Duodenal mucosa (tissue), 2 donors: ENCODE data around the gene LRRC46.
A peak's percentile ranks its signal among the peaks of the same experiment; 100 is the strongest.

Source experiments
- H3K27ac ChIP-seq: one replicate; pipeline ENCODE4 v1.7.0; 2013; ENCODE audit warnings: low read depth, low read length
- H3K27me3 ChIP-seq, 2 donors: one replicate each; pipeline ENCODE4 v1.7.0; 2013; ENCODE audit warnings: low read length in 2 of 2, control low read depth in 1 of 2; ENCODE audit not compliant: insufficient read depth in 2 of 2, control insufficient read depth in 1 of 2
- H3K36me3 ChIP-seq, 2 donors: one replicate each; pipeline ENCODE4 v1.7.0; 2013; ENCODE audit warnings: low read length in 2 of 2, control low read depth in 1 of 2; ENCODE audit not compliant: insufficient read depth in 2 of 2, control insufficient read depth in 1 of 2
- H3K4me1 ChIP-seq, 2 donors: one replicate each; pipeline ENCODE4 v1.7.0; 2013; ENCODE audit warnings: low read length in 2 of 2, control low read depth in 1 of 2; ENCODE audit not compliant: insufficient read depth in 2 of 2, control insufficient read depth in 1 of 2
- H3K4me3 ChIP-seq, 2 donors: one replicate each; pipeline ENCODE4 v1.7.0; 2013; ENCODE audit warnings: low read length in 2 of 2, low read depth in 1 of 2
- H3K9ac ChIP-seq, 2 donors: one replicate each; pipeline ENCODE4 v1.7.0; 2013; ENCODE audit warnings: low read length in 2 of 2, low read depth in 1 of 2
- H3K9me3 ChIP-seq, 2 donors: one replicate each; pipeline ENCODE4 v1.7.0; 2013; ENCODE audit warnings: low read length in 2 of 2, control low read depth in 1 of 2; ENCODE audit not compliant: control insufficient read depth in 1 of 2

Gene LRRC46

GRCh38 chr17:47875011-47875985 is 43.8 kb downstream of the LRRC46 start:
- H3K4me1 ChIP-seq = no peaks in the 10 kb centered on the region
- H3K27ac ChIP-seq = no peak overlapping the region
- peaks cover 10 to 26% of the 10 kb centered on the region in 2 donors for H3K27me3 ChIP-seq
- no peak overlapping the region for H3K9ac ChIP-seq
- no peaks in the 10 kb centered on the region for H3K36me3 ChIP-seq
- H3K4me3 ChIP-seq = no peak overlapping the region
- no peaks in the 10 kb centered on the region for H3K9me3 ChIP-seq

GRCh38 chr17:47877368-47878034 is 46.0 kb downstream of the LRRC46 start:
- Histone ChIP-seq H3K9ac (no peak overlapping the region), H3K9me3 (no peaks in the 10 kb centered on the region), H3K36me3 (no peaks in the 10 kb centered on the region), H3K27ac (no peak overlapping the region), H3K27me3 (peaks cover 7 to 8% of the 10 kb centered on the region in 2 donors), H3K4me3 (no peak overlapping the region), H3K4me1 (peaks cover 10% of the 10 kb centered on the region in 2 donors)

- no peak overlapping the region for H3K27ac ChIP-seq
- H3K27me3 ChIP-seq = peaks cover 3 to 4% of the 10 kb centered on the region in 2 donors
- H3K36me3 ChIP-seq = no peaks in the 10 kb centered on the region
- H3K4me3 ChIP-seq = no peak overlapping the region
- H3K4me1 ChIP-seq = peaks cover 19% of the 10 kb centered on the region in 2 donors
- H3K9ac ChIP-seq = no peak overlapping the region
- no peaks in the 10 kb centered on the region for H3K9me3 ChIP-seq
Observed at GRCh38 chr17:47878203-47879027, 46.9 kb downstream of the LRRC46 start.

DNA sequence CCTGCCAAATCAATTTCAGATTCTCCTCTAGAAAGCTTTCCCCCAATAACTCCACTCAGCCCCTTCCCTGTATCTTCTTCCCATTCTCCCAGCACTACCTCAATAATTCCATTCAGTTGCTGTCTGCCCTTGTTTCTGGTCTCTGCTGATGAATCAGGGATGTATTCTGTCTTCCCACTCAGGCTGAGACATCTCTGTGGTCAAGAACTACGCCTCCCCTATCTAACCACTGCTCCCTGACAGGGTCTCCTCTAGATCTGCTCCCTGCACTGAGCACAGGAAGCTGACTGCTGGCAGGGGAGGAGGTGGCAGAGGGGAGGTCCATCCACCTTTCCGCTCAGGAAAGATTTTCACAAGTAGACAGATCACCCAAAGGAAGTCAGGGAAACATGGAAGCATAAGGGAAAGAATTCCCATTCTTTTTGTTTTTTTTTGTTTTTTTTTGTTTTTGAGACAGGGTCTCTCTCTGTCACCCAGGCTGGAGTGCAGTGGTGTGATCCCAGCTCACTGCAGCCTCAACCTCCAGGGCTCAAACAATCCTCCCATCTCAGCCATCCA is 47.6 kb downstream of the LRRC46 start:
- Histone ChIP-seq H3K27me3 (peaks cover 0 to 4% of the 10 kb centered on the region in 2 donors), H3K4me3 (no peak overlapping the region), H3K27ac (no peak overlapping the region), H3K9me3 (no peaks in the 10 kb centered on the region), H3K36me3 (no peaks in the 10 kb centered on the region), H3K9ac (no peak overlapping the region), H3K4me1 (peaks cover 26% of the 10 kb centered on the region in 2 donors)

DNA sequence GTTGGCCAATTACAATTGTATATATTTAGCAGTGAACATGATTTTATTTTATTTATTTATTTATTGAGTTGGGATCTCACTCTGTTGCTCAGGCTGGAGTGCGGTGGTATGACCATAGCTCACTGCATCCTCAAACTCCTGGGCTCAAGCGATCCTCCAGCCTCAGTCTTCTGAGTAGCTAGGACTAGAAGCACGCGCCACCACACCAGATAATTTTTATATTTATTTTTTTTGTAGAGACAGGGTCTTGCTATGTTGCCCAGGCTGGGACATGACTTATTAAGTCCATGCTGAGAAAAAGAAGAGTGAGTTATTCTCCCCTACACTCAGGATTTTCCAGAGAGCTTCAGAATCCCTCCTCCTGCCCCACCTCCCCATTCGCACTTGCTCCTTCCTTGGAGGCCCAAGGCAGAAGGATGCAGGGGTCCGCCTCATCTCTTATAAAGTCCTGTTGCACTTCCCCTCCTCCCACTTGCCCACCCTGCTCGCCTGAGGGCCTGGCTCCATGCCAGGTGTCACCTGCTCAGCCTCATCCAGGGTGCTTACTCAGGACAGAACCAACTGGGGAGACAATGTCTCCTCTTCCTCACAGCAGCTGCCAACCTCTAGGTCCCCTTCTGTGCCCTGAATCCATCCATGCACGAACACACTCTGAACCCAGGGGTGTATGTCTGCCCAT is 48.4 kb downstream of the LRRC46 start:
- no peak overlapping the region for H3K9ac ChIP-seq
- H3K27me3 ChIP-seq = no peaks in the 10 kb centered on the region
- H3K27ac ChIP-seq = no peak overlapping the region
- no peaks in the 10 kb centered on the region for H3K36me3 ChIP-seq
- H3K9me3 ChIP-seq = no peaks in the 10 kb centered on the region
- H3K4me3 ChIP-seq = no peak overlapping the region
- H3K4me1 ChIP-seq = peaks cover 34% of the 10 kb centered on the region in 2 donors

- peak overlapping the region; percentile 31 to 48 for H3K4me3 ChIP-seq
- no peak overlapping the region for H3K27ac ChIP-seq
- H3K9ac ChIP-seq = peak overlapping the region in 1 of 2 donors; percentile 24
Observed at GRCh38 chr17:47882247-47882646, 50.8 kb downstream of the LRRC46 start.

GRCh38 chr17:47882695-47883588 is 51.5 kb downstream of the LRRC46 start:
- H3K9me3 ChIP-seq = no peaks in the 10 kb centered on the region
- peak overlapping the region; percentile 24 to 25 for H3K9ac ChIP-seq
- peaks cover 45 to 46% of the 10 kb centered on the region in 2 donors for H3K4me1 ChIP-seq
- no peaks in the 10 kb centered on the region for H3K27me3 ChIP-seq
- peak overlapping the region; percentile 31 to 48 for H3K4me3 ChIP-seq
- H3K27ac ChIP-seq = no peak overlapping the region
- H3K36me3 ChIP-seq = no peaks in the 10 kb centered on the region

More at GRCh38 chr17:47882247-47882646, 50.8 kb downstream of the LRRC46 start:
- H3K27me3 ChIP-seq = no peaks in the 10 kb centered on the region
- no peaks in the 10 kb centered on the region for H3K9me3 ChIP-seq
- H3K36me3 ChIP-seq = no peaks in the 10 kb centered on the region
- peaks cover 45 to 46% of the 10 kb centered on the region in 2 donors for H3K4me1 ChIP-seq

DNA sequence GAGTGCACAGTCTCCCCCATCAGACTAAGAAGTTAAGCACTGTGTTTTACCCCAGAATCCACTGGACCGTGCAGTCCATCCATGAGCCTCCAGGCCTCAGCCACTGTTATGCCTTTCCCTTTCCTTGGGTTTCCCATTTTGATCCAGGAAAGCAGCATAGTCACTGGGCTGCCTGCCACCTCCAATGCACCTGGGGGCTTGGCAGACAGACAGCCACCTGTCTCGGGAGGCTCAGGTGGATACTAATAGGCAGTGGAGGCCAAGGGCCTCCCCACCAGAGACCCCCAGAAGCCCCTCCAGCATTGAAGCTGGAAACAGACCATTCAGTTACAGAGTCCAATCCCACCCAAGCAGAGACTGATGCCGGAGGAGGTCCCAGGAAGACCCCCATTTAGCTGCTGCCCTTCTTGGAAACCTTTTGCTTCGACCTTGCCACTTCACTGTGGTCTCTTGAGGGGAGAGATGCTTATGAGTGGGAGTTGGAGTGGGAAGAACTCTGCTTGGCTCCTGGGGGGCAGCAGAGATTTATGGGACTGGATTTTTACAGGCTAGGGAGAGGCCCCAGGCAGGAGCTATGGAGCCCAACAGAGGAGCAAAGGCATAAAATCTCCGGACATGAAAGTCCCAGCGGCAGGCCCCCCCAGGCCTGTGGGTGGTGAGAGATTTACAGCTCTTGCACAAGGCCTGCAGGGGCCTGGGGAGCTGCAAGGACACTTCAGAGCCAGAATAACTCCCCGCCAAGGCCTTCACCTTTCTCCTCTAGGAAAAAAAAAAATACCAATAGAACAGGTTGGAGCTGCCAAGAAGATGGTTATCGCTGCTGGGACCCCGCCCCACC is 52.3 kb downstream of the LRRC46 start:
- H3K27ac ChIP-seq = no peak overlapping the region
- H3K4me3 ChIP-seq = no peak overlapping the region
- peaks cover 45 to 46% of the 10 kb centered on the region in 2 donors for H3K4me1 ChIP-seq
- no peaks in the 10 kb centered on the region for H3K9me3 ChIP-seq
- peak overlapping the region in 1 of 2 donors; percentile 49 for H3K9ac ChIP-seq
- H3K36me3 ChIP-seq = no peaks in the 10 kb centered on the region
- H3K27me3 ChIP-seq = no peaks in the 10 kb centered on the region
